ENCODE measurements around the gene MYOG.

MYOG gene

DNA sequence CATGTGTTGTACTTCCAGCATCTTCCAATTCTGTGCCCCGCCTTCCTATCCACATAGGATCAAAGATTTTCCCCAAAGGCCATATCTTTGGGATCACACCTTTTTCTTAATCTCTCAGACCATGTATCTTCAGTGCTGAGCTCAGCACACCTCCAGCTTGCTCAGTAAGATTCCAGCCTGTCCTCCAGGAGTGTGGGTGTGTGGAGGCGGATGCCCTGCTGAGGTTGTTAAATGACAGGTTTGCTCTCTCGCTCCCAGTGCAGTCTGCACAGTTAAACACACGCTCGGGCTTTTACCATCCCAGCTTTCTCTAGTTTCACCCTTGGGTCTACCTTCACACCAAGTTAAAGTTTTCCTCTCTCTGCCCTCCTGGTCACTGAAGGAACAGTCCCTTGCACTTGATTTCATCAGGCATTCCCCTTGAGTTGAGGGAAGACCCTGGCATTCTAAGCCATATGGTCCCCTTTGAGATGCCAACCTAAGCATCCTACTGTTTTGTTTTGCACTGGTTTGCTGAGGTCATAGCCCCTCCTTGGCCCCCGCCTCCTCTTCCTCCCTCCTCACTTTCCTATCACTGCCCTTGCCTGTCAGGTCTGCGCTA, 13.7 kb downstream of the MYOG start:
- DNase-seq (ENCODE audit: low spot score) = no peak

DNA sequence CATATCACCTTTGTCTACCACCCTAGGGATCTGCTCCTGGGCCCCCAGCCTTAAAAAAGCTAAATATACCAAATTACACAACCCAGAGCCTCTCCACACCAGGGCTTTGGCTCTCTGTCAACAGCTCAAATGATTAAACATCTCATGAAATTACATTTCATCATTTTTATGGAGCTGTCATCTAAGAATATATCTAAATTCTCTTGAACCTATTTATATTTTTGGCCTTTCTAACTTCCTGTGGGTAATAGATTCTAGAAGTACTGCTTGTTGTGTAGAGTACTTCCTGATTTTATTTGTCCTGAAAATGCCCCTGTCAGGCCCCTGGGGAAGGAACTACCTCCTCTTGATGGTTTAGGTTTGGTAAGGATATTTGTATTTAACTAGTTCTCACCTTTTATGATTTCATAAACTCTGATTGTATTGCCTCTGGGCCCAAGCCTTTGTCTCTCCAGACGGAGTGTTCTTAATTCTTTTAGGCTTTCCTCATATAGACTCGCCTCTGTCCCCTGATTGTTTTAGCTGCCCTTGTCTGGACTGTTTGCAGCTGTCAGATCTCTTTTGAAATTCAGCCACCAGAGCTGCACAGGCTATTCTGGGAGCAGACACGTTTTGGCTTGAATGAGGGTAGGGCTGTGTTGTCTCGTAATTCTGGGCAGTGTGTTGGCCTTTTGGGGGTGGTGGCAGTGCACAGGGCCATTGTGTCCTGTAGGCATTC, 16.6 kb downstream of the MYOG start:
- no peak for DNase-seq (ENCODE audit: low spot score)

DNA sequence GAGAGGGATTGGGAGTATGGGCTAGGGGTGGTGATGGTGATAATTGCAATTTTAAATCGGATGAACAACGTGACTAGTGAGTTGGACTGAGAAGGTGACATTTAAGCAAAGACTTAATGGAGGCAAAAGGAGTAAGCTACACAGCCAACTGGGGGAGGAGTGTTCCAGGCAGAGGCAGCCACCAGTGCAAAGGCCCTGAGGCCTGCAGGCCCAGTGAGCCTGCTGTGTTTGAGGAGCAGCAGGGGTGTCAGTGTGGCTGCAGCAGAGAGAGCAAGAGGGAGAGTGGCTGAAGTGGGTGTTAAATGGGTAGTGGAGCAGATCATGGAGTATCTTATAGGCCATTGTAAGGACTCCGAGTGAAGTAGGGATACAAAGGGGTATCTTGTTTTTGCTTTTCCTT, 18.8 kb downstream of the MYOG start:
- DNase-seq (ENCODE audit: low spot score) = no peak

- no peak for DNase-seq (ENCODE audit: low spot score)
These were observed 19.8 kb downstream of the MYOG start for GRCh38 chr1:203065986-203066385.

- DNase-seq (ENCODE audit: low spot score) = no peak
These were observed 20.6 kb downstream of the MYOG start for GRCh38 chr1:203065191-203065590.

GRCh38 chr1:203063287-203063686, 22.5 kb downstream of the MYOG start:
- no peak for DNase-seq (ENCODE audit: low spot score)

DNA sequence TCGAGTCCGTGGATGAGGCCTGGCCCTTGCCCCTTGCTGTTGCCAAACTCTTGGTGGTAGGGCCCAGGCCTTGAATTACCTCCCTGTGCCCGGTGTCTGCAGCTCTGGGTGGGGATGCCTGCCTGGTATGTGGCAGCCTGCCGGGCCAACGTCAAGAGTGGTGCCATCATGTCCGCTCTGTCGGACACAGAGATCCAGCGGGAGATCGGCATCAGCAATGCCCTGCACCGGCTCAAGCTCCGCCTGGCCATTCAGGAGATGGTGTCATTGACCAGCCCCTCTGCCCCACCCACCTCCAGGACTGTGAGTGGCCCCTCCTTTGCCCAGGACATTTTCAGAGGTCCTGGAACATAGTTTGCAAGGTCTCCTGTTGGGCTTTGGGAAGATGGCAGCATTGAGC, 25.7 kb downstream of the MYOG start:
- DNase-seq (ENCODE audit: low spot score) = no peak

DNA sequence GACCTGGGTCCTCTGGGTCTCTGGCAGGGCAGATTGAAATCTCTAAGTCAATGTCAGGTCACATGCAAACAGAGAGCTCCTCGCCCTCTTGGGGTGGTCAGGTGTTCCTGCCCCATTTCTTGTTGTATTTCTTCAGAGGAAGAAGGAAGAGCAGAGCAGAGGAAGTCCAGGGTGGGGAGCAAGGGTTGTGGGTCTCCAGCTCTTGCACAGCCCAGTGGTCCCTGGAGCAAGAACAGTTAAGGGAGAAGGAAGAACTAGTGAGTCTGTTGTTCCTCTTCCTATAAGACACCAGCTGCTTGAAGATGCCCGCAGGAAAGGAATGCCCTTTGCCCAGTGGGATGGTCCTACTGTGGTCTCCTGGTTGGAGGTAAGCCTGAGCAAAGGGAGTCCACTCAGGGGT, 26.3 kb downstream of the MYOG start:
- DNase-seq (ENCODE audit: low spot score) = no peak

GRCh38 chr1:203058676-203058935, 27.2 kb downstream of the MYOG start:
- DNase-seq (ENCODE audit: low spot score) = no peak

GRCh38 chr1:203057911-203058675, 27.7 kb downstream of the MYOG start:
- no peak for DNase-seq (ENCODE audit: low spot score)

GRCh38 chr1:203056516-203056915, 29.3 kb downstream of the MYOG start:
- no peak for DNase-seq (ENCODE audit: low spot score)

- no peak for DNase-seq (ENCODE audit: low spot score)
These were observed 29.8 kb downstream of the MYOG start for GRCh38 chr1:203056012-203056411.

DNA sequence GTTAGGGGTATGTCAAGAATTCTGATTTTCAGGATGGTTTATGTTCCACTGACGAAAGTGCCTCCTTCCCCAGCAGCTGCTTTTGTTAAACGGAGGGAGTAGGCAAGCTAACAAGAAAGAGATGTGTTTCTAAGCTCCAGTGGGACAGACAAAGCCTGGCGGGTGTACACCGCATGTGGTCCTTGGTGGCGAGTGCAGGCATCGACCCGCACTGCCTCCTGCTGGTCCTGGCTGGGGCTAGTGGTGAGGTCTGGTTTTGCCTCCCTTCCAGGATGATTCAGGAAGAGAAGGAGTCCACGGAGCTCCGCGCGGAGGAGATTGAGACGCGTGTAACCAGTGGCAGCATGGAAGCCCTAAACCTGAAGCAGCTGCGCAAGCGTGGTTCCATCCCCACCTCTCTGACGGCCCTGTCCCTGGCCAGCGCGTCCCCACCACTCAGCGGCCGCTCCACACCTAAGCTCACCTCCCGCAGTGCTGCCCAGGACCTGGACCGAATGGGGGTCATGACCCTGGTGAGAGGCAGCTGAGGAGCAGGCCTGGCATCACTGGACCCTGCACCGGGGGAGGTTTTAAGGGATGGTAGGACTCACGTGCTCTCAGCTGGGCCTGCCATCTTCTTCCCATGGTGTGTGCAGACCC, 30.5 kb downstream of the MYOG start:
- no peak for DNase-seq (ENCODE audit: low spot score)

GRCh38 chr1:203054642-203055041, 31.2 kb downstream of the MYOG start:
- no peak for DNase-seq (ENCODE audit: low spot score)

DNA sequence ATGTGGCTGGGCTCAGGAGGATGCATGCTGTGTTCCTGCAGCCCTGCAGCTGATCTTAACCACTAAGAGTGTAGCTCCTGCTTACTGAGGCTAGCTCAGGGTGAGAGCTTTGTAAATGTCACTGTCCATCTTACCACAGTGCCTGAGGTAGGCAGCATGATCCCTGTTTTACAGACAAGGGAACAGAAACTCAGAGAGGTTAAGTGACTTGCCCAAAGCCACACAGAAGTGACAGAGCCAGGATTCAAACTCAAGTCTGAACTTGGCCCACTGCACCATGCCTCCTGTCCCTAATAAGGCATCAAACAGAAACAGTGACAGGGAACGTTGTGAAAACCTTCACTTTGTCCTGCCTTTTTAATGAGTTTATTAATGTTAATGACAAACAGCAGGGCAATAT, 31.6 kb downstream of the MYOG start:
- DNase-seq (ENCODE audit: low spot score) = no peak

DNA sequence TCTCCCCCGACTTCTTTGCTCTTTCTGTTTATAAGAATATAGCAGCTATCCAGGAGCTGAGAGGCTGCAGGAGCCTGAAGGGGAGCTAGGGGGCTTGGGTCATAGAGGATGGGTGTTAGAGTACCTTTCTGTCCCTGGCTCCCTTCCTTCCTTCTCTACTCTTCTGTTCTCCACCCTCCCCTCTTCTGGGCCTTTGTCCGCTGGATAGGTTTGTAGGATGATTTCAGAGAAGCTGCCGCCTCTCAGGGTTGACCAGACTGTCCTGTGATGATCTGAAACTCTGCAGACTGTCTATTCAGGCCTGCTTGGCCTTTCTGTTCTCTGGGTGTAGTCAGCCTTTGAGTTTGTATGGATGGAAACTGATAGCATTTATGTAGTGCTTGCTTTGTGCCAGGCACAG, 33.2 kb downstream of the MYOG start:
- DNase-seq (ENCODE audit: low spot score) = no peak

DNA sequence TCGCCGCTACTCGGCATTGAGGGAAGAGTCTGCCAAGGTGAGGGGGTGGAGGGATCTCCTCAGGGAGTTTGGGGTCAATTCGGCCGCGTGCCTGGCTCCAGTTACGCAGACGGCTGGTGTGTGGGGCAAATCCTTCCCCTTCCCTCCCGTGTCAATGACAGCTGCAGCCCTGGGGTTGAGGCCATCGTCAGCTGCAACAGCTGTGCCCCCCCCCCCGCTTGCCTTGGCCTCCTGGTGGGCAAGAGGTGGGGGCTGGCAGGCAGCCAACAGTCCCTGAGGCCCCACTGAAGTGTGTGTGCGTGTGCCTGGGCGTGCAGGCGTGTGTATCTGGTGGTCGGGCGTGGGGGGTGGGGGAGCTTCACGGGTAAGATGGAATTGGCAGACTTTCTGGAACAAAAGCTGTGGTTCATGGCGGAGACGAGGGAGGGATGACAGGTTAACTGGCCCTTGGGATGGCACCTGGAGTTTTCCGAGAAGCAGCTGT, 33.9 kb downstream of the MYOG start:
- no peak for DNase-seq (ENCODE audit: low spot score)

- DNase-seq (ENCODE audit: low spot score) = no peak
These were observed 35.0 kb downstream of the MYOG start for GRCh38 chr1:203050826-203051225.

DNA sequence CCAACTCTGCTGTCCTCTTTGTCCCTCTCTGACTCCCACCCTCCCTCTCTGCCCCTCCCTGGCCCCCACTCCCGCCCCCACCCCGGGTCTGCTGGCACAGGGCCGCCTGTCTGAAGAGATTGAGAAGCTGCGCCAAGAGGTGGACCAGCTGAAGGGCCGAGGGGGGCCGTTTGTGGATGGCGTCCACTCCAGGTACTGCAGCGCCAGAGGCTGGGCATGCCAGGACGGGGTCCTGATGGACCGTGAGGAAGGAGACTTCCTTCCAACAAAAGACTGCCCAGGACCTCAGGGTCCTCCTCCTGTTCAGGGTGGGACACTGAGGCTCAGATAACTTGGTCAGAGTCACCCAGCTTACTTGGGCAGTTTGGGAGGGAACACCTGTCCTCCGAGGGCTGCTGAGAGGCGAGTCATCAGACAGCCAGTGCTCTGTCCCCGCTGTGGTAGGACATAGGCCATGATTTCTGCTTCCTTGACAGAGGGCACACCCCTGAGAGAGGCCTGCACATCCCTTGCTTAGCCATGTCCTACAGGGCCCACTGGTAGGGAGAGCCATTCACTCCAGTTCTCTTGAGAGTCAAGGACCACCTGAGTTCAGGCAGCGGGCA, 36.1 kb downstream of the MYOG start:
- no peak for DNase-seq (ENCODE audit: low spot score)

DNA sequence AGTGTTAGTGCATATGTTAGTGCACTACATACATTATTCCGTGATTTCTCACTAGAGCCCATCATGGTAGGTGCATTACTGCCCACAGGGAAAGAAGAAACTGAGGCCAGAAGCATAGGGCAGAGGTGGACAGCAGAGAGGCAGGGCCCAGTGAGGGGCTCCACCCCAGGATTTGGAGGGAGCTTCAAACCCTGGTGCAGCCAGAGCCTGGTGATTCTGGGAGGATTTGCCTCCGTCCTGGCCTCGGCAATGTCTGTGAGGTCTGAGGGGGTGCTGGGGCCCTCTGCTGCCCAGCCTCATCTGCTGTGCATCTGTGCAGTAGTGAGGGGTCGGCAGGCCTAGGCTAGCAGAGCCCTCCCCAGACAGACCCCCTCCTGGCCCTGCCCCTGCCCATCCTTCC, 36.7 kb downstream of the MYOG start:
- DNase-seq (ENCODE audit: low spot score) = no peak

DNA sequence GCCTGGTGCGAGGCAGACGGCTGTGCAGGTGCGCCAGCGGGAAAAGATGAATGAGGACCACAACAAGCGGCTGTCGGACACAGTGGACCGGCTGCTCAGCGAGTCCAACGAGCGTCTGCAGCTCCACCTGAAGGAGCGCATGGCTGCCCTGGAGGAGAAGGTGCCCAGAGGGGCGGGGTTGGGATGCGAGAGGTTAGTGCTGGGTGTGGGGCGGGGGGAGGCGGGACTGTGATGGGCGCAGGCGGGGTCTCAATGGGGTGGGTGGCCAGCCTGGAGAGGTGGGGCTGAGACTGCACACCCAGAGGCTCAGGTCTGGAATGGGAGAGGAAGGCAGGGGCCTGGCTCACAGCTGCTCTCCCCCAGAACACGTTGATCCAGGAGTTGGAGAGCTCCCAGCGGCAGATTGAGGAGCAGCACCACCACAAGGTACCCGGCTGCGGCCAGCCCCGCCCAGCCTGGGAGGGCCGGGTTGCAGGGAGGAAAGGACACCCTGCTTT, 37.2 kb downstream of the MYOG start:
- DNase-seq (ENCODE audit: low spot score) = no peak

DNA sequence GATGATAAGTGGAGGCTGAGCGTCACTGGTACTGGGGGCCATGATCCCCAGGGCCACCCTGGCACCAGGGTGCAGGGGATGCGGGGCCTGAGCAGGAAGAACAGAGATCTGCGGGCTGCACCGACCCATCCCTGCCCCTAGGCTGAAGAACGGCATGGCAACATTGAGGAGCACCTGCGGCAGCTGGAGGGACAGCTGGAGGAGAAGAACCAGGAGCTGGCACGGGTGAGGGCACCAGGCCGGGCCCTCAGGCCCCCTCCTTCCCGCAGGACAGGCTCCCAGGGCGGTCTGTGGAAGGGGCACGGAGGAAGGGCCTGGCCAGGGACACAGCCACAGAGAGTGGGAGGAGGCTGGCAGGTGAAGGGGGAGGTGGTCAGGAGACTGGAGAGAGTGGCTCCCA, 37.7 kb downstream of the MYOG start:
- DNase-seq (ENCODE audit: low spot score) = no peak
